ENCODE data around the gene CIAO1. TPM values are rescaled to one million over a fixed set of nuclear protein-coding genes. Genes with fewer than 3 reads are reported as not detected.

The CIAO1 gene
- total and polyA plus RNA-seq, 2 of the 4 experiments (the other 2 are of a cell fraction) = 81.1 to 94.3 TPM

- TF ChIP-seq CTCF (conservative IDR thresholded peaks at IDR 0.05; ENCODE audit: low read depth, low read length) (0 out of 2 replicates have a peak, but pooled peaks have one; percentile 17), NFE2L2 (IDR thresholded peaks at IDR 0.05; ENCODE audit: low read depth, low read length) (no peak), MAZ (IDR thresholded peaks at IDR 0.05; ENCODE audit: borderline replicate concordance, low read depth, low read length) (peak; percentile 93), BHLHE40 (IDR thresholded peaks at IDR 0.05; ENCODE audit: low read depth, low read length) (no peak; the same call in 1 of the 2 replicates)
These were observed at the start of gene CIAO1, which contains the start of gene TMEM127 (continued) for GRCh38 chr2:96265840-96266679.

Data from IMR-90 (cell line).